K562 (cell line): ENCODE measurements around the gene ACADL. TPM values are rescaled to one million over a fixed set of nuclear protein-coding genes. Genes with fewer than 3 reads are reported as not detected.

Experiments used
- ATAC-seq: fragments of 200-7000 bp; cut with Tn5 transposase; 3 replicates; pipeline ENCODE4 v1.9.1; 2020; ENCODE audit warnings: moderate library complexity
- BruUV-seq: library from RNA; stranded (reverse); fragments of 400-500 nt; replicated peaks from 2 replicates; lab custom pipeline; 2021; lab: Mats Ljungman, UMichigan
- CTCF ChIA-PET: fragments of 300-600 bp; formaldehyde crosslinking; extraction: SDS; loops from one replicate; lab custom pipeline; 2021; ENCODE audit warnings: low intra/inter-chr PET ratio; lab: Yijun Ruan, JAX
- POLR2A ChIA-PET: fragments of 300-600, 350-650 bp; sonication (Branson Sonifier 250); formaldehyde crosslinking; extraction: SDS; loops from one replicate; lab custom pipeline; 2021; ENCODE audit warnings: antibody characterized with exemption, inconsistent platforms; lab: Yijun Ruan, JAX
- DNase-seq, 4 experiments: peaks; one replicate each; pipeline versions ENCODE4 v3.0.0 to v3.0.0-alpha.2; 2011 to 2018; ENCODE audit warnings: low spot score in 3 of 4, mixed read lengths in 3 of 4; ENCODE audit errors: extremely low read depth in 1 of 4
- FAIRE-seq: peaks from 2 replicates; lab custom pipeline; 2011; peaks lifted over from hg19 to GRCh38; lab: Jason Lieb, UNC
- H2AFZ ChIP-seq: 2 replicates; pipeline ENCODE4 v1.6.0; 2011; ENCODE audit warnings: low read depth, low read length, control low read depth, inconsistent platforms
- H3K27ac ChIP-seq: fragments of 200-600 bp; 3 replicates; pipeline ENCODE4 v1.8.0; 2011; ENCODE audit warnings: low read depth, mild to moderate bottlenecking, control low read depth, inconsistent platforms, low read length, moderate library complexity, mixed read lengths; ENCODE audit errors: extremely low read depth
- H3K27me3 ChIP-seq, 2 experiments: fragments of 300-600 bp in 1 of 2; 2 replicates in 1 of 2; 3 replicates in 1 of 2; pipeline versions ENCODE4 v1.6.0 to v1.8.0; 2011; ENCODE audit warnings: inconsistent platforms in 2 of 2, low read length in 2 of 2, mild to moderate bottlenecking in 1 of 2, mixed read lengths in 1 of 2, moderate library complexity in 1 of 2; ENCODE audit not compliant: control insufficient read depth in 2 of 2, insufficient read depth in 2 of 2
- H3K36me3 ChIP-seq: fragments of 300-600 bp; 3 replicates; pipeline ENCODE4 v1.8.0; 2011; ENCODE audit warnings: mild to moderate bottlenecking, low read length, inconsistent platforms; ENCODE audit not compliant: control insufficient read depth, insufficient read depth
- H3K4me1 ChIP-seq, 2 experiments: fragments of 200-600 bp in 1 of 2; replicated peaks in 1 of 2; 2 replicates in 1 of 2; 3 replicates in 1 of 2; pipeline versions ENCODE4 v1.5.1 to v1.8.0; 2011; ENCODE audit warnings: inconsistent platforms in 2 of 2, low read length in 2 of 2, mild to moderate bottlenecking in 1 of 2, mixed read lengths in 1 of 2, moderate library complexity in 1 of 2; ENCODE audit not compliant: control insufficient read depth in 2 of 2, insufficient read depth in 2 of 2
- H3K4me2 ChIP-seq: 2 replicates; pipeline ENCODE4 v1.6.1; 2011; ENCODE audit warnings: low read length, control low read depth, inconsistent platforms, mixed read lengths; ENCODE audit not compliant: insufficient read depth
- H3K4me3 ChIP-seq: fragments of 200-600 bp; sonication (generic), shearing (Covaris generic); 2 replicates; pipeline ENCODE4 v1.5.1; 2016; ENCODE audit warnings: control low read depth, inconsistent platforms
- H3K79me2 ChIP-seq: fragments of 200-600 bp; 3 replicates; pipeline ENCODE4 v1.8.0; 2011; ENCODE audit warnings: low read length, inconsistent platforms; ENCODE audit not compliant: control insufficient read depth, insufficient read depth
- H3K9ac ChIP-seq, 2 experiments: 2 replicates each; pipeline versions ENCODE4 v1.6.0 to v1.6.1; 2011; ENCODE audit warnings: low read depth in 2 of 2, low read length in 2 of 2, control low read depth in 1 of 2, inconsistent platforms in 1 of 2, mild to moderate bottlenecking in 1 of 2, mixed read lengths in 1 of 2; ENCODE audit not compliant: insufficient read depth in 1 of 2
- H3K9me1 ChIP-seq: one replicate; pipeline ENCODE4 v1.6.0; 2011; ENCODE audit warnings: inconsistent platforms, mild to moderate bottlenecking, low read length, moderate library complexity; ENCODE audit not compliant: control insufficient read depth, insufficient read depth
- H3K9me3 ChIP-seq: replicated peaks from 2 replicates; pipeline ENCODE4 v1.5.1; 2011; ENCODE audit warnings: low read depth, low read length, inconsistent platforms; ENCODE audit not compliant: control insufficient read depth, insufficient read depth
- H4K20me1 ChIP-seq: replicated peaks from 2 replicates; pipeline ENCODE4 v1.6.1; 2011; ENCODE audit warnings: low read length, inconsistent platforms, mixed read lengths; ENCODE audit not compliant: control insufficient read depth, insufficient read depth
- BRF1 ChIP-seq: IDR thresholded peaks from 3 replicates; pipeline ENCODE4 v1.6.1; 2011; ENCODE audit warnings: borderline replicate concordance, mild to moderate bottlenecking; ENCODE audit not compliant: insufficient read length; ENCODE audit errors: extremely low read depth
- HBP1 ChIP-seq: fragments of 450-650 bp; formaldehyde crosslinking; IDR thresholded peaks from 2 replicates; pipeline ENCODE4 v1.4.0; 2022; ENCODE audit warnings: missing genetic modification characterization
- PML ChIP-seq: IDR thresholded peaks from 2 replicates; pipeline ENCODE4 v1.6.1; 2012; ENCODE audit warnings: low read length, inconsistent platforms
- RNF2 ChIP-seq: sonication (generic); IDR thresholded peaks from 2 replicates; pipeline ENCODE4 v1.6.1; 2016
- ZNF431 ChIP-seq: sonication (generic); formaldehyde crosslinking; IDR thresholded peaks from 2 replicates; pipeline ENCODE4 v1.8.0; 2022; ENCODE audit warnings: mild to moderate bottlenecking, missing genetic modification reagents
- WGBS: fragments of 100-300 bp; shearing (Covaris generic); methylation state at CpG from one replicate; pipeline ENCODE4 v1.1.6; 2016; ENCODE audit warnings: low coverage, mixed read lengths; ENCODE audit not compliant: insufficient coverage; ENCODE audit errors: missing lambda C conversion rate; 5-methylcytosine and 5-hydroxymethylcytosine counted together
- in situ Hi-C: fragments of 300-500 bp; cut with MboI; formaldehyde crosslinking; loops from 4 replicates; pipeline ENCODE4 v1.15.0; 2018; ENCODE audit warnings: inconsistent platforms, mixed read lengths
- intact Hi-C: fragments of 100-400 bp; cut with micrococcal nuclease; formaldehyde crosslinking; loops from 2 replicates; pipeline ENCODE4 v1.14.2; 2022
- polyA plus RNA-seq, 8 experiments: library from polyadenylated mRNA; depleted of rRNA in 4 of 8; stranded (reverse) in 5 of 8; unstranded in 3 of 8; fragments of >200 nt; fragmentation: Nextera tagmentation in 2 of 8; fragmentation: Illumina TruSeq in 1 of 8; extraction: Ambion mirVana in 2 of 8; extraction: Trizol in 1 of 8; gene quantifications; 2 replicates each; pipeline versions ENCODE4 v1.2.1 to v1.2.3, GENCODE V29; 2011 to 2014; ENCODE audit warnings: inconsistent platforms in 1 of 8, missing spikeins in 1 of 8
- total RNA-seq, 7 experiments: library from RNA; depleted of rRNA in 6 of 7; stranded (reverse); fragments of >200 nt in 6 of 7; fragmentation: Illumina TruSeq in 2 of 7; extraction: Trizol in 2 of 7; gene quantifications; 2 replicates each; pipeline versions ENCODE4 v1.2.1 to v1.2.3, GENCODE V29; 2011 to 2021; ENCODE audit warnings: low replicate concordance in 1 of 7

ACADL gene
- total and polyA plus RNA-seq, 9 of the 15 experiments (the other 6 are each of a cell fraction or from before 2014, with no cell fraction given), result 0.07 TPM; not detected in 8

- Histone ChIP-seq H3K36me3 (no peaks in the 10 kb centered on the region), H3K9ac (no peak overlapping the region), H3K9me1 (no peaks in the 10 kb centered on the region), H2AFZ (no peak overlapping the region), H3K4me3 (no peak overlapping the region), H3K9me3 (no peaks in the 10 kb centered on the region), H3K4me2 (no peak overlapping the region), H3K79me2 (no peaks in the 10 kb centered on the region), H4K20me1 (no peaks in the 10 kb centered on the region), H3K27ac (no peak overlapping the region), H3K4me1 (no peaks in the 10 kb centered on the region), H3K27me3 (no peaks in the 10 kb centered on the region)
- DNase-seq (no peak), ATAC-seq (no peak), FAIRE-seq (no peak)
- ChIA-PET POLR2A (no interaction called here), CTCF (interaction anchor here (1.3 kb wide), 1 partner anchor 221 kb away, joined by 11 read pairs; no protein-coding TSS in a partner anchor)
- WGBS, result 0% methylated on average over 1 of the region's 1 CpG
- intact Hi-C loops (loop anchor here (5.0 to 10.0 kb wide), 2 partner anchors 774 to 866 kb away; partner anchors contain the start of gene MAP2), in situ Hi-C loops (loop anchor here (5.0 to 25.0 kb wide), 2 partner anchors 221 to 1811 kb away; no protein-coding TSS in a partner anchor)
- no TSS peak for BruUV-seq
- TF ChIP-seq PML, result no peak
- no peak for TF ChIP-seq BRF1
- no peak for TF ChIP-seq HBP1 (CRISPR knock-in tag)
- TF ChIP-seq RNF2, result no peak
- TF ChIP-seq ZNF431 (CRISPR knock-in tag), result no peak
Observed at GRCh38 chr2:210198326-210198725, 26.9 kb downstream of the ACADL start.
